GM19397 (cell line): ENCODE data around the gene MCTS1.
A peak's percentile ranks its signal among the peaks of the same experiment; 100 is the strongest.
"Not testable (repeated sequence)": the region's sequence is repeated elsewhere in the genome, so short reads cannot be mapped to it uniquely, and the experiment has no call there.

Experiments
- ATAC-seq: cut with Tn5 transposase; IDR thresholded peaks from one replicate; pipeline ENCODE4 v1.9.1; 2021; ENCODE audit warnings: mild to moderate bottlenecking, moderate library complexity; ENCODE audit not compliant: unreplicated experiment

The MCTS1 gene, protein sequence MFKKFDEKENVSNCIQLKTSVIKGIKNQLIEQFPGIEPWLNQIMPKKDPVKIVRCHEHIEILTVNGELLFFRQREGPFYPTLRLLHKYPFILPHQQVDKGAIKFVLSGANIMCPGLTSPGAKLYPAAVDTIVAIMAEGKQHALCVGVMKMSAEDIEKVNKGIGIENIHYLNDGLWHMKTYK

DNA sequence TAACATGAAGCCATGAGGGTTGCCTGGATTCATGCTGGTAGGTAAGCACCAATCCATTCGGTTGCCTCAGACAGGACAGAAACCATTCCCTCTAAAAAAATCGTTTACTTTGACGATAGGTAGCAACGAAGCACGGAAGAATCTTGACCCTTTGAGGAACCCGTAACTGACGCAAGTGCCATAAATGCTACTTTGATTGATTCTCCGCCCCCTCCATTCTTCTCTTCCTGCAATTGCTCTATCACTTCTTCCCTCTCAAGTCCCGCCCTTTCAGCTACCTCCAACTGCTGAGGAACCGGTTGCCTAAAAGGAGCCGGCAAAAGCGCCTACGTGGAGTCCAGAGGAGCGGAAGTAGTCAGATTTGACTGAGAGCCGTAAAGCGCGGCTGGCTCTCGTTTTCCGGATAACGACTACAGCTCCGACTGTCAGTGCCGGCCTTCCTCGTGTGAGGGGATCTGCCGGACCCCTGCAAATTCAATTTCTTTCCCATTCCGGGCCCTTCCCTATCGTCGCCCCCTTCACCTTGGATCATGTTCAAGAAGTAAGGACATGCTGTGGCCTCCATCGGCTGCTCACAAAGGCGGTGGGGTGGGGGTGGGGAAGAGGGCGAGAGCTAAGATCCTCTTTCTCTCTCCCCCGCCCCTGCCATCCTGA lies at the start of gene MCTS1:
TSS of gene MCTS1 (plus strand) at position 395 of the 654 bp plus-strand sequence. CDS start at position 531, 136 bp downstream.
- peak; percentile 88 for ATAC-seq

DNA sequence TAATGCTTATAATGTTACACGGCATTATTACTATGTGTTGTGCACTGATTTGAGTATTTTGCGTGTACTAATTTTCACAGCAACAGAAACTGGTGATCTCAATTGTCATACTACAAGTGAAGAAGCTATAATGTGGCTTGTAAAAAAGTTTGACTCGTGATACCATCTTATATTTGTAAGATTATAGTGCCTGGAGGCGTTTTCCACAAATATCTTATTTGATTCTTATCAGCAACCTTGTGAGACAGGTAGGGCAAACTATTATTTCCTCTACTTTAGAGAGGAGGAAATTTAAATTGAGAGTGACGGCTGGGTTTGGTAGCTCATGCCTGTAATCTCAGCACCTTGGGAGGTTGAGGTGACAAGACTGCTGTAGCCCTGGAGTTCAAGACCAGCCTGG lies 47.6 kb upstream of the MCTS1 start:
- ATAC-seq, result no peak

GRCh38 chrX:120559804-120560203 lies 44.1 kb upstream of the MCTS1 start:
- no peak for ATAC-seq

GRCh38 chrX:120560405-120560841 lies 43.5 kb upstream of the MCTS1 start:
- peak; percentile 24 for ATAC-seq

- peak; percentile 88 for ATAC-seq
These were observed 42.9 kb upstream of the MCTS1 start, which contains the start of gene CUL4B for GRCh38 chrX:120560842-120561633. Gene CUL4B, minus strand, starts transcription at chrX:120560962. Its CDS starts 324 bp downstream, at chrX:120560638.

- ATAC-seq, result no peak
These were observed 42.0 kb upstream of the MCTS1 start for GRCh38 chrX:120561634-120562568.

DNA sequence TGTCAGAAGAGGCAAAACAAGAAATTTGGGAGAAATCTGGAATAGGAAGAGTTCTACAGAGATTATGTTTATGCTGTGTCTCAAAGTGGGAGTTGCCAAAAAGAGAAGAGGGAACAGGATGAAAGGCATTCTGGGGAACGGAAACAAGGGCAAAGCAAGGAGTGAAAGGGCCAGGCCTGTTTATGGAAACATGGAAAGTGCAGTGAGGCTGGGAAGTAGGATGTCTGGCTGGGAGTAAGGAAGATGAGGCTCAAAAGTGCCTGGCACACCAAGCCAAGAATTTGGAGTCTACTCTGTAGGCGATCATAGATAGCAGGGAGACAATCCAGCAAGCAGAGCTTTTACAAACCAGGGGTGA lies 41.4 kb upstream of the MCTS1 start:
- no peak for ATAC-seq

DNA sequence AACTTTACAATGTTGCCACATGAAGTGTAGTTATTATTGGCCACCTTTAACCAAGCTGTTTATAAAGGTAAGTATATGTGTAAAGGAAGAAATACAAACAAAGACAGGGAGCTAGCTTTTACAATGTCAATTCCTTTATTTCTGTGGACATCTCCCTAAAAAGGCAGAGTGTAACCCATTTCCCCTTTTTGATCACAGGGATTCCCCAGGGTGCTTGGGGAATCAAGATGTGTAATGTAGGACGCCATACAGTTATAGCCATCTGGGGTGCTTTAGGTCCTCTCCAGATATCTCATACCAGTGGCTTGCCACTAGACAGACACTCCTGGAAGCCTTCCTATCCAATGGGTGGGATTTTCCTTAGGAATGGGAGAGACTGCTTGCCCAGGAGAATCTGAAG lies 39.0 kb upstream of the MCTS1 start:
- ATAC-seq, result no peak

- ATAC-seq, result no peak
These were observed 37.1 kb upstream of the MCTS1 start for GRCh38 chrX:120566817-120567216.

GRCh38 chrX:120568035-120568434 lies 35.9 kb upstream of the MCTS1 start:
- ATAC-seq, result no peak

DNA sequence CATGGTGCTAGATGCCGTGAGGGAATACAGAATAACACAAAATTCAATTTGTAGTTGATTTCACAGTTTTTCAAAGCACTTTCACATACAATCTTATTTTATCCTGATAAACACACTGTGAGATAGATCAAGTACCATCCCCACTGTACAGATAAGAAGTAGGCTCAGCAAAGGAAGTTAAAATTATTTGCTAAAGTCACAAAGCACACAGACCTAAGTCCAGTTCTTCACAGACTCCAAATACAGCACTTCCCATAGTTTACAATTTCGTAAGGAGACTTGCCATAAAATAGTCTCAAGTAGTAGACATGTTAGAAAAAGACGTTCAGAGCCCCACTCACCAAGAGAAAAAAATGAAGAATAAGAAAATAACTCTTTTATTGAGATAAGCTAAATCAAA lies 35.3 kb upstream of the MCTS1 start:
- ATAC-seq, result no peak

- no peak for ATAC-seq
These were observed 33.8 kb upstream of the MCTS1 start for GRCh38 chrX:120570011-120570600.

DNA sequence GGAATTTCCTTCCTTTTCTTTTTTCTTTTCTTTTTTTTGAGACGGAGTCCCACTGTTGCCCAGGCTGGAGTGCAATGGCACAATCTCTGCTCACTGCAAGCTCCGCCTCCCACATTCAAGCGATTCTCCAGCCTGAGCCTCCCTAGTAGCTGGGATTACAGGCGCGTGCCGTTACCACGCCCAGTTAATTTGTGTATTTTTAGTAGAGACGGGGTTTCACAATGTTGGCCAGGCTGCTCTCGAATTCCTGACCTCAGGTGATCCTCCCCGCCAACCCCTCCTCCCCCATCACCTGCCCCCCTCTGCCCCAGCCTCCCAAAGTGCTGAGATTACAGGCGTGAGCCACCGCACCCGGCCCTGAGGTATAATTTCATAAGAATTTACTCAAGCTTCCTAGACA lies 30.1 kb upstream of the MCTS1 start:
- ATAC-seq, result not testable (repeated sequence)

GRCh38 chrX:120575379-120576114 lies 28.4 kb upstream of the MCTS1 start:
- no peak for ATAC-seq

DNA sequence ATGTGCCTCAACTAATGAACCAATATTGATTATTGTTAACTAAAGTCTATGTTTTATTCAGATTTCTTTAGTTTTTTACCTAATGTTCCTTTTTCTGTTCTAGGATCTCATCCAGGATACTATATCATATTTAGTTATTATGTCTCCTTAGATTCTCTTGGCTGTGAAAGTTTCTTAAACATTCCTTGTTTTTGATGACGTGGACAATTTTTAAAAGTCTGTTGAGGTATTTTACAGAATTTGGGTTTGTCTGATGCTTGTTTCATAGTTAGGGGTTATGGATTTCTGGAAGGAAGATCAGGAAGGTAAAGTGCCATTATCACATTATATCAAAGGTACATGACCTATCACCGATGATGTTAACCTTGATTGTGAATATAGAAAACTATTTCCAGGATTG lies 18.2 kb upstream of the MCTS1 start:
- ATAC-seq, result no peak

DNA sequence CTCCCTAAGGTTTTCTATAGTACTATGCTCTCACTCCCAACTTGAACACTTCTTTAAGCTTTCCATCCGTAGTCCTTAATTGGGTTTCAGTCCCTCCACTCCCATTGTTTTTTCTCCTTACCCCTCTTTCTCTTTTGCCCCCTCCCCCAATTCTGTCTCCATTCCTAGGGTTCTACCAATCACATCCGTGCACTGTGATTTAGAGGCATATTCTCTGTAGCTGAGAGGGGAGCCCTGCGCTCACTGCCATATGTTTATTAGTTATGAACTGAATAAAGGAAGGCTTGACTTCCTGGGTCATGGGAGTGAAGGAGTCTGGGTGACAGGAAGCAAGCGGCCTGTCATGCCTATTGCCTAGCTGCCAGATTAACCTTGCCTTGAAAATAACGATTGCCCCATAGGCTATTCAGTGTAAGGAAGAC lies 471 bp downstream of the MCTS1 start:
- ATAC-seq, result peak; percentile 58

DNA sequence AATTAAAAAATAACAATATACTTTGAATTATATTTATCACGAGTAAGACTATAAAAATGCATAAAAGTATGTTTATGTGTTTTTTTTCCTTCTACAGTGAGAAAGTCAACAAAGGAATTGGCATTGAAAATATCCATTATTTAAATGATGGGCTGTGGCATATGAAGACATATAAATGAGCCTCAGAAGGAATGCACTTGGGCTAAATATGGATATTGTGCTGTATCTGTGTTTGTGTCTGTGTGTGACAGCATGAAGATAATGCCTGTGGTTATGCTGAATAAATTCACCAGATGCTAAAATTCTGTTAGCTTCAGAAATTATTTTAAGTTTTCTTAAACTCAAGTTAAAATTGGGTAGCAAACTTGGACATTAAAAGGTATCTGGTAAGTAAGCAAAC lies 8.2 kb downstream of the MCTS1 start:
- ATAC-seq, result no peak

GRCh38 chrX:120614816-120615215 lies 10.9 kb downstream of the MCTS1 start:
- no peak for ATAC-seq

- ATAC-seq, result no peak
These were observed 14.2 kb downstream of the MCTS1 start for GRCh38 chrX:120617996-120618630.
